GM12873 (cell line): ENCODE measurements around the gene FLYWCH2.

Experiments used
- CTCF ChIP-seq: IDR thresholded peaks from 2 replicates; pipeline ENCODE4 v1.5.1; 2012; ENCODE audit warnings: low read depth, mild to moderate bottlenecking, moderate library complexity, low read length, control low read depth; ENCODE audit not compliant: insufficient read depth; ENCODE audit errors: missing control alignments

The FLYWCH2 gene

GRCh38 chr16:2939968-2940367, 57.0 kb downstream of the FLYWCH2 start:
- no peak for TF ChIP-seq CTCF

GRCh38 chr16:2942045-2942444, 59.0 kb downstream of the FLYWCH2 start:
- TF ChIP-seq CTCF = no peak

GRCh38 chr16:2946649-2947048, 63.6 kb downstream of the FLYWCH2 start:
- TF ChIP-seq CTCF = no peak
